ENCODE results near the gene CCDC192. TPM values are rescaled to one million over a fixed set of nuclear protein-coding genes. Genes with fewer than 3 reads are reported as not detected.
"Not testable (repeated sequence)": the region's sequence is repeated elsewhere in the genome, so short reads cannot be mapped to it uniquely, and the experiment has no call there.

Gene CCDC192
- total RNA-seq, 1 donor from 2014 or later = not detected

DNA sequence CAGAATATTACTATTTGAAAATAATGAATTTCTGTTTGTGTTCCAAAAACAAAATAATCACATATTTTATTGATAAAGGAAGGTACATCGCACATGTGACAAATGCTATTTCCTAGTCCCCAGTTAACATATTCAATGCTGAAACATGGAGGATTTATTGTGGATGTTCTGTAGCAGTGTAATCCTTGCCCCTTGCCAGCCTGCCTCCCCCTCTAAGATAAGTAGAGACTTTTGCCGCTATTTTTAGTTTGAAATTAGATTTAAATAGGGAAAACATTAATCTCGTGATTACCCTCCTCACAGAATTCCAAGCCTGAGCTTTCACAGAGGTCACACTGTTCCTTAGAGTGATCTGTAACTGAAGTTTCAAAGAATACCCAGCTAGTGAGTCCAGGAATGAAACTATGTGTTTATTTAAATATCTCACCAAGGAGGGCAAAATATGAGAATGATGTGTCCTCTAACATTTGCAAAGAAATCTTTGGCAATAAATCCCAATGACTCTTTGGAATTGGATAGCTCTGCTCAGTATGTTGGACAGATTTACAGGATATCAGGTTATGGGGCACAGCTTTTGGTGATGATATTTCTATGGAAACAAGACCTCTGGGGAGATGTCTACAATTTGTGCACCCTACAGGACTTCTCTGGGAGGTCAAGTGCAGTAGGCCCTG is 37.0 kb upstream of the CCDC192 start:
- no peak for DNase-seq (ENCODE audit: low spot score)
- Mint-ChIP-seq H3K4me3 (ENCODE audit: unreplicated experiment) (peak overlapping the region; percentile 21), H3K27me3 (ENCODE audit: low read depth) (no peaks in the 10 kb centered on the region), H3K4me1 (ENCODE audit: low read depth) (peaks cover 32% of the 10 kb centered on the region), H3K9me3 (ENCODE audit: low read depth) (no peaks in the 10 kb centered on the region), H3K36me3 (ENCODE audit: low read depth) (no peaks in the 10 kb centered on the region), H3K27ac (ENCODE audit: unreplicated experiment) (peak overlapping the region; percentile 86)
- no peak for TF ChIP-seq CTCF (IDR thresholded peaks at IDR 0.05)

GRCh38 chr5:127667926-127668325 is 35.3 kb upstream of the CCDC192 start:
- TF ChIP-seq CTCF (IDR thresholded peaks at IDR 0.05) = no peak
- H3K9me3 Mint-ChIP-seq (ENCODE audit: low read depth) = no peaks in the 10 kb centered on the region
- no peak overlapping the region for H3K27ac Mint-ChIP-seq (ENCODE audit: unreplicated experiment)
- H3K36me3 Mint-ChIP-seq (ENCODE audit: low read depth) = no peaks in the 10 kb centered on the region
- no peak for DNase-seq (ENCODE audit: low spot score)
- H3K27me3 Mint-ChIP-seq (ENCODE audit: low read depth) = no peaks in the 10 kb centered on the region
- peaks cover 28% of the 10 kb centered on the region for H3K4me1 Mint-ChIP-seq (ENCODE audit: low read depth)
- no peak overlapping the region for H3K4me3 Mint-ChIP-seq (ENCODE audit: unreplicated experiment)

DNA sequence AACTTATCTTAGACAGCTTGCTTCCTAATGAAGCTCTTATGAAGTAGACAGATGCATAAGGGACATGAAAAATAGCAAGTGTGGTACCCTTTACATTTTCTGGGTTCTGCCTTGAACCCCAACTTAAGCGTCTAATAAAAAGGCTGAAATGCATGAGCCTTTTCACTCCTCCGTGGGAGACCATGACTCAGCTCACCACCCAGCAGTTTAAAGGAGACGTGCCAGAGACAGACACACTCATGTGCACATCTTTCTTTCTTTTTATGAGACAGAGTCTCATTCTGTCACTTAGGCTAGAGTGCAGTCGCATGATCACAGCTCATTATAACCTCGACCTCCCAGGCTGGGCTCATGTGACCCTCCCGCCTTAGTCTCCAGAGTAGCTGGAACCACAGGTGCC is 32.0 kb upstream of the CCDC192 start:
- TF ChIP-seq CTCF (IDR thresholded peaks at IDR 0.05) = no peak
- no peak overlapping the region for H3K27ac Mint-ChIP-seq (ENCODE audit: unreplicated experiment)
- peaks cover 8% of the 10 kb centered on the region for H3K9me3 Mint-ChIP-seq (ENCODE audit: low read depth)
- peaks cover 4% of the 10 kb centered on the region for H3K36me3 Mint-ChIP-seq (ENCODE audit: low read depth)
- H3K4me1 Mint-ChIP-seq (ENCODE audit: low read depth) = peaks cover 24% of the 10 kb centered on the region
- no peak for DNase-seq (ENCODE audit: low spot score)
- H3K27me3 Mint-ChIP-seq (ENCODE audit: low read depth) = no peaks in the 10 kb centered on the region
- no peak overlapping the region for H3K4me3 Mint-ChIP-seq (ENCODE audit: unreplicated experiment)

- H3K27me3 Mint-ChIP-seq (ENCODE audit: low read depth) = no peaks in the 10 kb centered on the region
- no peak for DNase-seq (ENCODE audit: low spot score)
- H3K4me1 Mint-ChIP-seq (ENCODE audit: low read depth) = peaks cover 8% of the 10 kb centered on the region
- H3K36me3 Mint-ChIP-seq (ENCODE audit: low read depth) = peaks cover 6% of the 10 kb centered on the region
- H3K9me3 Mint-ChIP-seq (ENCODE audit: low read depth) = peaks cover 8% of the 10 kb centered on the region
- no peak for TF ChIP-seq CTCF (IDR thresholded peaks at IDR 0.05)
- H3K27ac Mint-ChIP-seq (ENCODE audit: unreplicated experiment) = peak overlapping the region; percentile 30
- H3K4me3 Mint-ChIP-seq (ENCODE audit: unreplicated experiment) = no peak overlapping the region
Measured at GRCh38 chr5:127673117-127673800, 29.9 kb upstream of the CCDC192 start.

DNA sequence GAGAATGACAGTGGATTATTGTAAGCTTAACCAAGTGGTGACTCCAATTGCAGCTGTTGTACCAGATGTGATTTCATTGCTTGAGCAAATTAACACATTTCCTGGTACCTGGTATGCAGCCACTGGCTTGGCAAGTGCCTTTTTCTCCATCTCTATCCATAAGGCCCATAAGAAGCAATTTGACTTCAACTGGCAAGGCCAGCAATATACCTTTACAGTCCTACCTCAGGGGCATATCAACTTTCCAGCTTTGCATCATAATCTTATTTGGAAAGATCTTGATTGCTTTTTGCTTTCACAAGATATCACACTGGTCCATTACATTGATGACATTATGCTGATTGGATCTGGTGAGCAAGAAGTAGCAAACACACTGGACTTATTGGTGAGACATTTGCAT is 26.2 kb upstream of the CCDC192 start:
- not testable (repeated sequence) for H3K9me3 Mint-ChIP-seq (ENCODE audit: low read depth); DNase-seq (ENCODE audit: low spot score); H3K36me3 Mint-ChIP-seq (ENCODE audit: low read depth); H3K27me3 Mint-ChIP-seq (ENCODE audit: low read depth); H3K27ac Mint-ChIP-seq (ENCODE audit: unreplicated experiment); H3K4me3 Mint-ChIP-seq (ENCODE audit: unreplicated experiment)
- peaks cover 16% of the 10 kb centered on the region for H3K4me1 Mint-ChIP-seq (ENCODE audit: low read depth)

DNA sequence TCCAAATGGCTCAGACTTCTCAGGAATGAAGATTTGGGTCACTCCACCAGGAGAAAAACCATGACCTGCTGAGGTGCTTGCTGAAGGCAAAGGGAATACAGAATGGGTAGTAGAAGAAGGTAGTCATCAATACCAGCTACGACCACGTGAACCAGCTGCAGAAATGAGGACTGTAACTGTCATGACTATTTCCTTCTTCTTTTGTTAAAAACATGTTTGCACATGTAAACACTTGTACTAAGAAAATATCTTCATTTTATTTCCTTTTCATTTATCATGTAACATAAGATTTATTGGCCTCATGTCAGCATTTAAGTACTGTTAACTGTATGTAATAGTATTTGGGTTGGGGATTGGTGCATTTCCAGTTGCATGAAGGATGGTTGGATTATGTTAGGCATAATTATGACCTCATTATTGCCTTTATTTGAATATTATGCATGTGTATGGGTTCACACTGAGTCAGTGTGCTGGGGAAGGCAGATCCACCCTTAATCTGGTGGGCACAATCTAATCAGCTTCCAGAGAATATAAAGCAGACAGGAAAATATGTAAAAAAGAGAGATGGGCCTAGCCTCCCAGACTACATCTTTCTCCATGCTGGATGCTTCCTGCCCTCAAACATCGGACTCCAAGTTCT is 23.4 kb upstream of the CCDC192 start:
- Mint-ChIP-seq H3K9me3 (ENCODE audit: low read depth) (peaks cover 20% of the 10 kb centered on the region), H3K4me1 (ENCODE audit: low read depth) (peaks cover 25% of the 10 kb centered on the region)
- not testable (repeated sequence) for H3K4me3 Mint-ChIP-seq (ENCODE audit: unreplicated experiment); H3K27ac Mint-ChIP-seq (ENCODE audit: unreplicated experiment); H3K36me3 Mint-ChIP-seq (ENCODE audit: low read depth); DNase-seq (ENCODE audit: low spot score); H3K27me3 Mint-ChIP-seq (ENCODE audit: low read depth)

Data from chondrocyte (in vitro differentiated cells).